ENCODE results near the gene SARDH. TPM values are rescaled to one million over a fixed set of nuclear protein-coding genes. Genes with fewer than 3 reads are reported as not detected.

SARDH gene
- total RNA-seq, 4 donors from 2014 or later = 0.39 to 2.9 (median 0.59) TPM

GRCh38 chr9:133738640-133739225, 581 bp upstream of the SARDH start:
- Histone ChIP-seq H3K36me3 (no peaks in the 10 kb centered on the region), H3K27ac (no peak overlapping the region), H3K4me1 (peaks cover 6 to 8% of the 10 kb centered on the region in 2 donors), H3K4me3 (peak overlapping the region in 1 of 4 donors; percentile 40), H3K27me3 (no peaks in the 10 kb centered on the region), H3K9me3 (no peaks in the 10 kb centered on the region)
- ATAC-seq = no peak
- intact Hi-C loops (cut with DNase I; ENCODE audit: low total_unique reads) (no loop called here), in situ Hi-C loops (cut with MboI; ENCODE audit: low sequenced_read_pairs in 4 of 4) (loop anchor here in 2 of 4 donors (25.0 kb wide), 1 partner anchor 201 kb away; the partner anchor contains the start of gene ADAMTSL2 (in 2 of the 2))
- DNase-seq = no peak
- no peak for TF ChIP-seq CTCF (IDR thresholded peaks at IDR 0.05 in 4 of 5, conservative IDR thresholded peaks at IDR 0.05 in 1 of 5)
- TF ChIP-seq POLR2A (IDR thresholded peaks at IDR 0.05) = no peak

GRCh38 chr9:133737071-133737773, 930 bp downstream of the SARDH start:
- intact Hi-C loops (cut with DNase I; ENCODE audit: low total_unique reads) (no loop called here), in situ Hi-C loops (cut with MboI; ENCODE audit: low sequenced_read_pairs in 4 of 4) (loop anchor here in 2 of 4 donors (25.0 kb wide), 1 partner anchor 200 kb away; the partner anchor contains the start of gene ADAMTSL2 (in 2 of the 2))
- H3K27ac ChIP-seq = peak overlapping the region in 1 of 4 donors; percentile 26
- H3K9me3 ChIP-seq = no peaks in the 10 kb centered on the region
- peaks cover 6 to 8% of the 10 kb centered on the region in 2 donors for H3K4me1 ChIP-seq
- peak; percentile 63 to 74 for ATAC-seq
- no peak overlapping the region for H3K4me3 ChIP-seq
- H3K27me3 ChIP-seq = no peaks in the 10 kb centered on the region
- no peak for TF ChIP-seq CTCF (IDR thresholded peaks at IDR 0.05 in 4 of 5, conservative IDR thresholded peaks at IDR 0.05 in 1 of 5)
- no peak for TF ChIP-seq POLR2A (IDR thresholded peaks at IDR 0.05)
- no peak for DNase-seq
- H3K36me3 ChIP-seq = no peaks in the 10 kb centered on the region

- in situ Hi-C loops (cut with MboI; ENCODE audit: low sequenced_read_pairs in 4 of 4) = loop anchor here in 2 of 4 donors (25.0 kb wide), 1 partner anchor 199 kb away; the partner anchor contains the start of gene ADAMTSL2 (in 2 of the 2)
- Histone ChIP-seq H3K4me1 (peaks cover 6 to 8% of the 10 kb centered on the region in 2 donors), H3K9me3 (no peaks in the 10 kb centered on the region), H3K4me3 (no peak overlapping the region), H3K27me3 (no peaks in the 10 kb centered on the region), H3K27ac (no peak overlapping the region), H3K36me3 (no peaks in the 10 kb centered on the region)
- ATAC-seq = no peak
- intact Hi-C loops (cut with DNase I; ENCODE audit: low total_unique reads) = no loop called here
- TF ChIP-seq POLR2A (IDR thresholded peaks at IDR 0.05) (no peak), CTCF (IDR thresholded peaks at IDR 0.05 in 4 of 5, conservative IDR thresholded peaks at IDR 0.05 in 1 of 5) (no peak)
- no peak for DNase-seq
Measured at GRCh38 chr9:133735931-133736330, 2.2 kb downstream of the SARDH start.

- Histone ChIP-seq H3K9me3 (no peaks in the 10 kb centered on the region), H3K36me3 (no peaks in the 10 kb centered on the region), H3K27me3 (no peaks in the 10 kb centered on the region), H3K27ac (no peak overlapping the region), H3K4me3 (no peak overlapping the region), H3K4me1 (peaks cover 6 to 8% of the 10 kb centered on the region in 2 donors)
- TF ChIP-seq POLR2A (IDR thresholded peaks at IDR 0.05) = no peak
- no peak for TF ChIP-seq CTCF (IDR thresholded peaks at IDR 0.05 in 4 of 5, conservative IDR thresholded peaks at IDR 0.05 in 1 of 5)
- in situ Hi-C loops (cut with MboI; ENCODE audit: low sequenced_read_pairs in 4 of 4) (loop anchor here in 2 of 4 donors (25.0 kb wide), 1 partner anchor 198 kb away; the partner anchor contains the start of gene ADAMTSL2 (in 2 of the 2)), intact Hi-C loops (cut with DNase I; ENCODE audit: low total_unique reads) (no loop called here)
- ATAC-seq (no peak), DNase-seq (no peak)
Measured at GRCh38 chr9:133735415-133735775, 2.8 kb downstream of the SARDH start.
